ENCODE results near the gene TMEM97.

DNA sequence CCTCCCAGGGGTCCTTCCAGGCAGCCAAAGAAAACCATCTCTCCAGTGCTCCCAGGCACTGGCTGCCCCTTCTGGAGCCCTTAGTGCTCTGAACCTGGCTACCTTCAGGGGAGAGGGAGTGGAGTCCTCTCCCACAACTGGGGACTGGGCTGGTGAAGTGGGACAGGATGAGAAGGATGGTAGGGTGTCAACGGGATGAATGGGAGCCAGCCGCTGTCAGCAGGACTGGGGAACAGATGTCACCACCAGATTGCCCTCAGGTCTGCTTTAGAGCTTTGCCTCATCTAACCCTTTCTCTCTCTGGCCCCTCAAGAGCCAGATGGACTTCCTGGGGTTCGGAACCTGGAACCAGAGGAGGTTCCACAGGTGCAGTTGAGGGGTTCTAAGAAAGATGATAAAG, 46.5 kb downstream of the TMEM97 start:
- TF ChIP-seq, protein P1, sequence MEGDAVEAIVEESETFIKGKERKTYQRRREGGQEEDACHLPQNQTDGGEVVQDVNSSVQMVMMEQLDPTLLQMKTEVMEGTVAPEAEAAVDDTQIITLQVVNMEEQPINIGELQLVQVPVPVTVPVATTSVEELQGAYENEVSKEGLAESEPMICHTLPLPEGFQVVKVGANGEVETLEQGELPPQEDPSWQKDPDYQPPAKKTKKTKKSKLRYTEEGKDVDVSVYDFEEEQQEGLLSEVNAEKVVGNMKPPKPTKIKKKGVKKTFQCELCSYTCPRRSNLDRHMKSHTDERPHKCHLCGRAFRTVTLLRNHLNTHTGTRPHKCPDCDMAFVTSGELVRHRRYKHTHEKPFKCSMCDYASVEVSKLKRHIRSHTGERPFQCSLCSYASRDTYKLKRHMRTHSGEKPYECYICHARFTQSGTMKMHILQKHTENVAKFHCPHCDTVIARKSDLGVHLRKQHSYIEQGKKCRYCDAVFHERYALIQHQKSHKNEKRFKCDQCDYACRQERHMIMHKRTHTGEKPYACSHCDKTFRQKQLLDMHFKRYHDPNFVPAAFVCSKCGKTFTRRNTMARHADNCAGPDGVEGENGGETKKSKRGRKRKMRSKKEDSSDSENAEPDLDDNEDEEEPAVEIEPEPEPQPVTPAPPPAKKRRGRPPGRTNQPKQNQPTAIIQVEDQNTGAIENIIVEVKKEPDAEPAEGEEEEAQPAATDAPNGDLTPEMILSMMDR (IDR thresholded peaks at IDR 0.05 in 4 of 5, conservative IDR thresholded peaks at IDR 0.05 in 1 of 5) = no peak
- no peak for TF ChIP-seq POLR2A (IDR thresholded peaks at IDR 0.05)
